ENCODE measurements around the gene USP17L22. TPM values are rescaled to one million over a fixed set of nuclear protein-coding genes. Genes with fewer than 3 reads are reported as not detected.
A peak's percentile ranks its signal among the peaks of the same experiment; 100 is the strongest.
"Not testable (repeated sequence)": the region's sequence is repeated elsewhere in the genome, so short reads cannot be mapped to it uniquely, and the experiment has no call there.

The USP17L22 gene
- total RNA-seq (not detected), polyA plus RNA-seq (ENCODE audit: insufficient read length in 2 of 2) (not detected)
- long read RNA-seq, donor 1: 0 reads
- long read RNA-seq, donor 2: 0 reads
- long read RNA-seq, donor 3: 0 reads
- long read RNA-seq, donor 4: 0 reads

- not testable (repeated sequence) for H3K4me3 ChIP-seq (ENCODE audit: low read depth, low read length); DNase-seq (ENCODE audit: low read depth in 4 of 6, low spot score in 6 of 6); H3K27me3 ChIP-seq (ENCODE audit: control insufficient read depth, insufficient read depth, low read length); H3K4me1 ChIP-seq (ENCODE audit: control insufficient read depth, insufficient read depth, low read length); H3K9me3 ChIP-seq (ENCODE audit: control insufficient read depth, insufficient read depth, low read length); H3K36me3 ChIP-seq (ENCODE audit: control insufficient read depth, insufficient read depth, low read length); H3K27ac ChIP-seq (ENCODE audit: low read depth, low read length)
- no CpG with 5 or more reads among the region's 15 CpGs for WGBS (ENCODE audit: insufficient coverage)
Measured at GRCh38 chr4:9267319-9267718, at the start of gene USP17L22. USP17L22 (plus strand) TSS chr4:9267619; CDS start chr4:9267619, 0 bp downstream.

- H3K27ac ChIP-seq (ENCODE audit: low read depth, low read length); H3K9me3 ChIP-seq (ENCODE audit: control insufficient read depth, insufficient read depth, low read length); H3K4me3 ChIP-seq (ENCODE audit: low read depth, low read length); H3K36me3 ChIP-seq (ENCODE audit: control insufficient read depth, insufficient read depth, low read length); DNase-seq (ENCODE audit: low read depth in 4 of 6, low spot score in 6 of 6); H3K27me3 ChIP-seq (ENCODE audit: control insufficient read depth, insufficient read depth, low read length); H3K4me1 ChIP-seq (ENCODE audit: control insufficient read depth, insufficient read depth, low read length): not testable (repeated sequence)
- WGBS (ENCODE audit: insufficient coverage): no CpG with 5 or more reads among the region's 13 CpGs
Measured at GRCh38 chr4:9219852-9220251, 47.6 kb upstream of the USP17L22 start, which contains the start of gene USP17L12. USP17L12 (plus strand) TSS chr4:9220152; CDS start chr4:9220152, 0 bp downstream.

GRCh38 chr4:9224596-9224995 is 42.8 kb upstream of the USP17L22 start, which contains the start of gene USP17L13:
USP17L13 (plus strand) TSS chr4:9224896; CDS start chr4:9224896, 0 bp downstream.
- not testable (repeated sequence) for H3K4me3 ChIP-seq (ENCODE audit: low read depth, low read length); DNase-seq (ENCODE audit: low read depth in 4 of 6, low spot score in 6 of 6); H3K27ac ChIP-seq (ENCODE audit: low read depth, low read length); H3K4me1 ChIP-seq (ENCODE audit: control insufficient read depth, insufficient read depth, low read length); H3K9me3 ChIP-seq (ENCODE audit: control insufficient read depth, insufficient read depth, low read length); H3K36me3 ChIP-seq (ENCODE audit: control insufficient read depth, insufficient read depth, low read length); H3K27me3 ChIP-seq (ENCODE audit: control insufficient read depth, insufficient read depth, low read length)
- no CpG with 5 or more reads among the region's 14 CpGs for WGBS (ENCODE audit: insufficient coverage)

- H3K36me3 ChIP-seq (ENCODE audit: control insufficient read depth, insufficient read depth, low read length); DNase-seq (ENCODE audit: low read depth in 4 of 6, low spot score in 6 of 6); H3K4me3 ChIP-seq (ENCODE audit: low read depth, low read length); H3K27me3 ChIP-seq (ENCODE audit: control insufficient read depth, insufficient read depth, low read length); H3K4me1 ChIP-seq (ENCODE audit: control insufficient read depth, insufficient read depth, low read length); H3K9me3 ChIP-seq (ENCODE audit: control insufficient read depth, insufficient read depth, low read length); H3K27ac ChIP-seq (ENCODE audit: low read depth, low read length): not testable (repeated sequence)
- WGBS (ENCODE audit: insufficient coverage): no CpG with 5 or more reads among the region's 8 CpGs
Measured at GRCh38 chr4:9230249-9230648, 37.2 kb upstream of the USP17L22 start.

GRCh38 chr4:9234085-9234484 is 33.3 kb upstream of the USP17L22 start, which contains the start of gene USP17L15:
USP17L15 (plus strand) TSS chr4:9234385; CDS start chr4:9234385, 0 bp downstream.
- not testable (repeated sequence) for H3K9me3 ChIP-seq (ENCODE audit: control insufficient read depth, insufficient read depth, low read length); H3K27ac ChIP-seq (ENCODE audit: low read depth, low read length); H3K27me3 ChIP-seq (ENCODE audit: control insufficient read depth, insufficient read depth, low read length); H3K36me3 ChIP-seq (ENCODE audit: control insufficient read depth, insufficient read depth, low read length); H3K4me3 ChIP-seq (ENCODE audit: low read depth, low read length); H3K4me1 ChIP-seq (ENCODE audit: control insufficient read depth, insufficient read depth, low read length); DNase-seq (ENCODE audit: low read depth in 4 of 6, low spot score in 6 of 6)
- no CpG with 5 or more reads among the region's 15 CpGs for WGBS (ENCODE audit: insufficient coverage)

- DNase-seq (ENCODE audit: low read depth in 4 of 6, low spot score in 6 of 6): peak in 1 of 6 donors; percentile 0
- H3K27ac ChIP-seq (ENCODE audit: low read depth, low read length); H3K4me1 ChIP-seq (ENCODE audit: control insufficient read depth, insufficient read depth, low read length); H3K9me3 ChIP-seq (ENCODE audit: control insufficient read depth, insufficient read depth, low read length); H3K27me3 ChIP-seq (ENCODE audit: control insufficient read depth, insufficient read depth, low read length); H3K36me3 ChIP-seq (ENCODE audit: control insufficient read depth, insufficient read depth, low read length); H3K4me3 ChIP-seq (ENCODE audit: low read depth, low read length): not testable (repeated sequence)
- 50% methylated on average over 2 of the region's 12 CpGs for WGBS (ENCODE audit: insufficient coverage)
Measured at GRCh38 chr4:9238461-9238860, 29.0 kb upstream of the USP17L22 start.

GRCh38 chr4:9243579-9243978 is 23.8 kb upstream of the USP17L22 start, which contains the start of gene USP17L17:
USP17L17 (plus strand) TSS chr4:9243879; CDS start chr4:9243879, 0 bp downstream.
- not testable (repeated sequence) for H3K36me3 ChIP-seq (ENCODE audit: control insufficient read depth, insufficient read depth, low read length)
- WGBS (ENCODE audit: insufficient coverage): no CpG with 5 or more reads among the region's 14 CpGs

GRCh38 chr4:9247953-9248680 is 19.3 kb upstream of the USP17L22 start, which contains the start of gene USP17L18:
USP17L18 (plus strand) TSS chr4:9248630; CDS start chr4:9248630, 0 bp downstream.
- H3K4me3 ChIP-seq (ENCODE audit: low read depth, low read length); H3K4me1 ChIP-seq (ENCODE audit: control insufficient read depth, insufficient read depth, low read length); H3K9me3 ChIP-seq (ENCODE audit: control insufficient read depth, insufficient read depth, low read length); H3K27ac ChIP-seq (ENCODE audit: low read depth, low read length); H3K36me3 ChIP-seq (ENCODE audit: control insufficient read depth, insufficient read depth, low read length); H3K27me3 ChIP-seq (ENCODE audit: control insufficient read depth, insufficient read depth, low read length): not testable (repeated sequence)
- peak in 2 of 6 donors; percentile 0 to 1 for DNase-seq (ENCODE audit: low read depth in 4 of 6, low spot score in 6 of 6)
- 94% methylated on average over 5 of the region's 26 CpGs for WGBS (ENCODE audit: insufficient coverage)

More at GRCh38 chr4:9243579-9243978, 23.8 kb upstream of the USP17L22 start, which contains the start of gene USP17L17:
- DNase-seq (ENCODE audit: low read depth in 4 of 6, low spot score in 6 of 6); H3K4me1 ChIP-seq (ENCODE audit: control insufficient read depth, insufficient read depth, low read length); H3K27me3 ChIP-seq (ENCODE audit: control insufficient read depth, insufficient read depth, low read length); H3K27ac ChIP-seq (ENCODE audit: low read depth, low read length); H3K9me3 ChIP-seq (ENCODE audit: control insufficient read depth, insufficient read depth, low read length); H3K4me3 ChIP-seq (ENCODE audit: low read depth, low read length): not testable (repeated sequence)

- not testable (repeated sequence) for H3K27ac ChIP-seq (ENCODE audit: low read depth, low read length); H3K27me3 ChIP-seq (ENCODE audit: control insufficient read depth, insufficient read depth, low read length); H3K4me3 ChIP-seq (ENCODE audit: low read depth, low read length); DNase-seq (ENCODE audit: low read depth in 4 of 6, low spot score in 6 of 6); H3K4me1 ChIP-seq (ENCODE audit: control insufficient read depth, insufficient read depth, low read length); H3K36me3 ChIP-seq (ENCODE audit: control insufficient read depth, insufficient read depth, low read length); H3K9me3 ChIP-seq (ENCODE audit: control insufficient read depth, insufficient read depth, low read length)
- WGBS (ENCODE audit: insufficient coverage): no CpG with 5 or more reads among the region's 13 CpGs
Measured at GRCh38 chr4:9253078-9253477, 14.3 kb upstream of the USP17L22 start, which contains the start of gene USP17L19. USP17L19 (plus strand) TSS chr4:9253378; CDS start chr4:9253378, 0 bp downstream.

Measured in spinal cord (tissue), 10 donors.